Measurements from ENCODE around the gene ALDH7A1.
A peak's percentile ranks its signal among the peaks of the same experiment; 100 is the strongest.

Gene ALDH7A1

GRCh38 chr5:126512451-126512850, 82.6 kb downstream of the ALDH7A1 start:
- no peak for FAIRE-seq

GRCh38 chr5:126511961-126512360, 83.1 kb downstream of the ALDH7A1 start:
- no peak for DNase-seq (ENCODE audit: insufficient read length, low spot score)
- no peak for FAIRE-seq

More at GRCh38 chr5:126512451-126512850, 82.6 kb downstream of the ALDH7A1 start:
- no peak for DNase-seq (ENCODE audit: insufficient read length, low spot score)

- FAIRE-seq, result no peak
- DNase-seq (ENCODE audit: insufficient read length, low spot score), result no peak
Observed at GRCh38 chr5:126509339-126509738, 85.7 kb downstream of the ALDH7A1 start.

- FAIRE-seq (no peak), DNase-seq (ENCODE audit: insufficient read length, low spot score) (no peak)
Observed at GRCh38 chr5:126508962-126509279, 86.1 kb downstream of the ALDH7A1 start.

GRCh38 chr5:126508251-126508961, 86.6 kb downstream of the ALDH7A1 start:
- DNase-seq (ENCODE audit: insufficient read length, low spot score) (no peak), FAIRE-seq (no peak)

- no peak for DNase-seq (ENCODE audit: insufficient read length, low spot score)
- no peak for FAIRE-seq
Observed at GRCh38 chr5:126506079-126506478, 88.9 kb downstream of the ALDH7A1 start.

- FAIRE-seq (no peak), DNase-seq (ENCODE audit: insufficient read length, low spot score) (no peak)
Observed at GRCh38 chr5:126503602-126504104, 91.4 kb downstream of the ALDH7A1 start.

- no peak for FAIRE-seq
- no peak for DNase-seq (ENCODE audit: insufficient read length, low spot score)
Observed at GRCh38 chr5:126501448-126501847, 93.6 kb downstream of the ALDH7A1 start.

- DNase-seq (ENCODE audit: insufficient read length, low spot score) (peak; percentile 31), FAIRE-seq (peak; percentile 63)
Observed at GRCh38 chr5:126499853-126500342, 95.1 kb downstream of the ALDH7A1 start.

- no peak for FAIRE-seq
Observed at GRCh38 chr5:126499278-126499677, 95.7 kb downstream of the ALDH7A1 start.

GRCh38 chr5:126497506-126497905, 97.5 kb downstream of the ALDH7A1 start:
- FAIRE-seq (no peak), DNase-seq (ENCODE audit: insufficient read length, low spot score) (no peak)

More at GRCh38 chr5:126499278-126499677, 95.7 kb downstream of the ALDH7A1 start:
- no peak for DNase-seq (ENCODE audit: insufficient read length, low spot score)

- DNase-seq (ENCODE audit: insufficient read length, low spot score) (no peak), FAIRE-seq (no peak)
Observed at GRCh38 chr5:126494393-126494792, 100.6 kb downstream of the ALDH7A1 start.

- DNase-seq (ENCODE audit: insufficient read length, low spot score) (no peak), FAIRE-seq (no peak)
Observed at GRCh38 chr5:126492939-126493338, 102.1 kb downstream of the ALDH7A1 start.

GRCh38 chr5:126490167-126490940, 104.7 kb downstream of the ALDH7A1 start:
- FAIRE-seq (no peak), DNase-seq (ENCODE audit: insufficient read length, low spot score) (no peak)

GRCh38 chr5:126488443-126489065, 106.5 kb downstream of the ALDH7A1 start:
- no peak for FAIRE-seq
- DNase-seq (ENCODE audit: insufficient read length, low spot score), result no peak

- DNase-seq (ENCODE audit: insufficient read length, low spot score) (no peak), FAIRE-seq (no peak)
Observed at GRCh38 chr5:126487596-126487995, 107.4 kb downstream of the ALDH7A1 start.

GRCh38 chr5:126486332-126486731, 108.7 kb downstream of the ALDH7A1 start:
- DNase-seq (ENCODE audit: insufficient read length, low spot score), result no peak
- no peak for FAIRE-seq

- DNase-seq (ENCODE audit: insufficient read length, low spot score) (no peak), FAIRE-seq (no peak)
Observed at GRCh38 chr5:126484253-126484652, 110.8 kb downstream of the ALDH7A1 start.

GRCh38 chr5:126483156-126483555, 111.9 kb downstream of the ALDH7A1 start:
- DNase-seq (ENCODE audit: insufficient read length, low spot score) (no peak), FAIRE-seq (no peak)

- DNase-seq (ENCODE audit: insufficient read length, low spot score), result no peak
- FAIRE-seq, result no peak
Observed at GRCh38 chr5:126482591-126482990, 112.4 kb downstream of the ALDH7A1 start.

- FAIRE-seq (no peak), DNase-seq (ENCODE audit: insufficient read length, low spot score) (no peak)
Observed at GRCh38 chr5:126481243-126481642, 113.8 kb downstream of the ALDH7A1 start.
